GM13977 (cell line): ENCODE measurements around the gene CTDSPL2.
A peak's percentile ranks its signal among the peaks of the same experiment; 100 is the strongest.
"Not testable (repeated sequence)": the region's sequence is repeated elsewhere in the genome, so short reads cannot be mapped to it uniquely, and the experiment has no call there.

Experiments
- DNase-seq: peaks from one replicate; pipeline ENCODE4 v3.0.0; 2012; ENCODE audit warnings: low spot score
- in situ Hi-C: fragments of 300-500 bp; cut with MboI; formaldehyde crosslinking; loops from one replicate; pipeline ENCODE4 v1.12.0; 2022; ENCODE audit warnings: low sequenced_read_pairs, low pct_unique_long_range_greater_than_20kb, mixed read lengths, inconsistent platforms; ENCODE audit not compliant: unreplicated experiment
- TF ChIP-seq, protein P1 (sequence below): IDR thresholded peaks from 2 replicates; pipeline ENCODE4 v1.5.1; 2012; ENCODE audit warnings: mild to moderate bottlenecking, control low read depth; ENCODE audit not compliant: insufficient read depth; ENCODE audit errors: extremely low read depth, missing control alignments

CTDSPL2 gene

GRCh38 chr15:44545913-44546802 lies 118.7 kb downstream of the CTDSPL2 start:
- DNase-seq: peak; percentile 53
- in situ Hi-C loops: no loop called here
- TF ChIP-seq, protein P1, sequence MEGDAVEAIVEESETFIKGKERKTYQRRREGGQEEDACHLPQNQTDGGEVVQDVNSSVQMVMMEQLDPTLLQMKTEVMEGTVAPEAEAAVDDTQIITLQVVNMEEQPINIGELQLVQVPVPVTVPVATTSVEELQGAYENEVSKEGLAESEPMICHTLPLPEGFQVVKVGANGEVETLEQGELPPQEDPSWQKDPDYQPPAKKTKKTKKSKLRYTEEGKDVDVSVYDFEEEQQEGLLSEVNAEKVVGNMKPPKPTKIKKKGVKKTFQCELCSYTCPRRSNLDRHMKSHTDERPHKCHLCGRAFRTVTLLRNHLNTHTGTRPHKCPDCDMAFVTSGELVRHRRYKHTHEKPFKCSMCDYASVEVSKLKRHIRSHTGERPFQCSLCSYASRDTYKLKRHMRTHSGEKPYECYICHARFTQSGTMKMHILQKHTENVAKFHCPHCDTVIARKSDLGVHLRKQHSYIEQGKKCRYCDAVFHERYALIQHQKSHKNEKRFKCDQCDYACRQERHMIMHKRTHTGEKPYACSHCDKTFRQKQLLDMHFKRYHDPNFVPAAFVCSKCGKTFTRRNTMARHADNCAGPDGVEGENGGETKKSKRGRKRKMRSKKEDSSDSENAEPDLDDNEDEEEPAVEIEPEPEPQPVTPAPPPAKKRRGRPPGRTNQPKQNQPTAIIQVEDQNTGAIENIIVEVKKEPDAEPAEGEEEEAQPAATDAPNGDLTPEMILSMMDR: peak; percentile 56

- in situ Hi-C loops: not testable (repeated sequence)
Observed at GRCh38 chr15:44549152-44549551, 121.7 kb downstream of the CTDSPL2 start.

DNA sequence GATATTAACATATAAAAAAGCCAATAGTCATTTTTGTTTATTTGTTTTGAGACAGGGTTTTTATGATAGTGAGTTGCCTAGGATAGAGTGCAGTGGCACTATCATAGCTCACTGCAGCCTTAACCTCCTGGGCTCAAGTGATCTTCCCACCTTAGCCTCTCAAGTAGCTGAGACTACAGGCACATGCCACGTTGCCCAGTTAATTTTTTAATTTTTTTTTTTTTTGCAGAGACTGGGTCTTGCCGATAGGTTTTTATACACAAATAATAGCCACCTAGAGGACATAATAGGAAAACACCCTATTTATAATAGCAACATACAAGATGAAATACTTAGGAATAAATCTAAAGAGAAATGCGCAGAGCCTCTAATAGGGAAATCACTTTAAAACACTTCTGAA lies 122.8 kb downstream of the CTDSPL2 start:
- DNase-seq: no peak
- TF ChIP-seq, protein P1: no peak
- in situ Hi-C loops: no loop called here

More at GRCh38 chr15:44549152-44549551, 121.7 kb downstream of the CTDSPL2 start:
- DNase-seq: not testable (repeated sequence)

DNA sequence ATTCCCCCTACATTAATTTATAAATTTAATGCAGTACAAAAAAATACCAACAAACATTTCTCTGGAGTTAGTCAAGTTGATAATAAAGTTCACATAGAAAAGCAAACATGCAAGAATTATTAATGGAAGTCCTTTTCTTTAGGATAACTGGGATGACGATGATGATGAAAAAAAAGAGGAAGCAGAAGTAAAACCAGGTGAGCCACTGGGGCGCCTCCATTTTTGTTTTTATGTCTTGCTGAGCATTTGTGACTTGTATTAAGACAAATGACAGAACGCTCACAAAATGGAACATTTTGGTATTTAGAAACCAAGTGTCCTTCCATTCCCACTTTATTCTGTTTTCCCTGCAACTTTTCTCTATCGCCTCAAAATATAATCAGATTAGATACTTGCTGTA lies 123.3 kb downstream of the CTDSPL2 start:
- in situ Hi-C loops: no loop called here
- TF ChIP-seq, protein P1: no peak
- no peak for DNase-seq

DNA sequence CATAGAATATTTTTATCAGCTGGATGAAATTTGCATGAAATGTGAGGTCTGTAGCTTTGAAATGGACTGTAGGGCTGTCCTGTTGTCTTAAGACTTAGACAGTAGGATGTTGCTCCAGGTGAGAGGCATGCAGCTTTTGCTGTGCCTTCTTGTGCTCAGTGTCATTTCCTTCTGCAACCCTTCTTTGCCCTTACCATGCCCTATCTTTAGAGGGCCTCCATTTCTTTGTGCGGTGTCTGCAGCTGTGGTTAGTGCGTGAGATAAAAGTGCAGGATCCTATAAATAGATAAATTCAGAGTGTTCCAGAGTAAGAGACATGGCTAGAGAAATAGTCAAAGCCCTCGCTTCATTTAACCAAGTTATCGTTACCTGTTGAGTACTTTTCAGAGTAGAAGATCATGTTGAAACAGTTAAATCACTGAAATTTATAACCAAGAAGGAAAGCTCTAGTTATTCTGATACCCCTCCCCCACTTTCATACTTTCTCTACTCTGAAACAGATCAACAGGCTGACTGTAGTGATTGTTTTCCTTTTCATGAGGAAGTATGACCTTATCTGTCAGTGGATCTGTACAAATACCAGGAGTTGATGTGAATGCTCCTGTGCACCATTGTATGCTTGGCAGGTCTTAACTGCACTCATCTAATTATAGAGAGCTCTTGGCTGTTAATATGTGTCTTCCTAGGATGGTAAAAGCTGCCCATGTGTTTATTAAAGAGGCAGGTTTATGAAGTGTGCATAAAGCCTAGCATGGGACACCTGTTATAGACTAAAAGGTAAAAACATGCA lies 127.7 kb downstream of the CTDSPL2 start:
- TF ChIP-seq, protein P1: no peak
- in situ Hi-C loops: no loop called here
- no peak for DNase-seq

DNA sequence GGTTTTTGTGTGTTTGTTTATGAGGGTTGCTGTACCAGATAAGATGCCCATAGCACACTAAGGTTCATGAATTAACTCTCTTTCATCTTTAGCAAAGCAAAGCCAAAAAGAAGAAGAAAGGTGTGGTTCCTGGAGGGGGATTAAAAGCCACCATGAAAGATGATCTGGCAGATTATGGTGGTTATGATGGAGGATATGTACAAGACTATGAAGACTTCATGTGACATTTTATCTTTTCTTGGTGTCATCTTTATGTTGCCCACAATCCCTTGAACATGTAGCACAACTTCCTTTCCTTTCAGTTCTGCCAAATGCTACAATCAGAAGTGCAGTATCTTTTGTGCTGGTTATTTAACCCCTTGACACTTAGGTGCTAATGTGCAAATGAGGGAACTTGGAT lies 133.5 kb downstream of the CTDSPL2 start:
- in situ Hi-C loops: not testable (repeated sequence)

GRCh38 chr15:44565387-44566154 lies 138.1 kb downstream of the CTDSPL2 start:
- TF ChIP-seq, protein P1: no peak
- DNase-seq: no peak
- in situ Hi-C loops: no loop called here

More for the DNA sequence above, 133.5 kb downstream of the CTDSPL2 start:
- DNase-seq: not testable (repeated sequence)
